Activated CD8-positive, alpha-beta T cell treated with anti-CD3 and anti-CD28 coated beads for 36 hours (primary cell): ENCODE results near the gene RARRES2. TPM values are rescaled to one million over a fixed set of nuclear protein-coding genes. Genes with fewer than 3 reads are reported as not detected.

Source experiments
- ATAC-seq: fragments of 200-7000 bp; cut with Tn5 transposase; one replicate; pipeline ENCODE4 v1.10.0; 2021; ENCODE audit warnings: mild to moderate bottlenecking, moderate library complexity
- CTCF ChIA-PET: fragments of 350-600 bp; sonication (Branson Sonifier 250); formaldehyde crosslinking; loops from one replicate; lab custom pipeline; 2021; ENCODE audit warnings: antibody characterized with exemption; lab: Charles Lee
- POLR2A ChIA-PET: fragments of 350-600 bp; sonication (Branson Sonifier 250); formaldehyde crosslinking; loops from one replicate; lab custom pipeline; 2021; ENCODE audit warnings: antibody characterized with exemption; lab: Charles Lee
- DNase-seq: peaks from one replicate; pipeline ENCODE4 v3.0.0-alpha.2; 2020
- H3K27ac Mint-ChIP-seq: one replicate; pipeline ENCODE4 v1.8.0; 2021; ENCODE audit warnings: mild to moderate bottlenecking, mixed read lengths
- H3K27me3 Mint-ChIP-seq: one replicate; pipeline ENCODE4 v1.8.0; 2021; ENCODE audit warnings: mixed read lengths
- H3K36me3 Mint-ChIP-seq: one replicate; pipeline ENCODE4 v1.8.0; 2021; ENCODE audit warnings: low read depth, mixed read lengths
- H3K4me1 Mint-ChIP-seq: one replicate; pipeline ENCODE4 v1.8.0; 2021; ENCODE audit warnings: low read depth, mixed read lengths
- H3K4me3 Mint-ChIP-seq: one replicate; pipeline ENCODE4 v1.8.0; 2021; ENCODE audit warnings: mild to moderate bottlenecking, moderate library complexity, mixed read lengths
- H3K9me3 Mint-ChIP-seq: one replicate; pipeline ENCODE4 v1.8.0; 2021; ENCODE audit warnings: mixed read lengths
- CTCF ChIP-seq: fragments of 200-600 bp; IDR thresholded peaks from one replicate; pipeline ENCODE4 v1.8.0; 2022; ENCODE audit warnings: antibody characterized with exemption, mild to moderate bottlenecking
- intact Hi-C: fragments of 100-400 bp; cut with micrococcal nuclease; formaldehyde crosslinking; loops from one replicate; pipeline ENCODE4 v1.10.0; 2022
- total RNA-seq, 2 experiments: library from RNA; stranded (reverse); gene quantifications; one replicate each; pipeline ENCODE4 v1.2.3, GENCODE V29; 2021

The RARRES2 gene
- total RNA-seq, 2 experiments from 2014 or later, result not detected

GRCh38 chr7:150357270-150357669 lies 15.8 kb upstream of the RARRES2 start:
- DNase-seq, result peak; percentile 93
- intact Hi-C loops, result loop anchor here (5.0 to 10.0 kb wide), 2 partner anchors 50 to 398 kb away; a partner anchor contains a TSS
- H3K27ac Mint-ChIP-seq, result peak overlapping the region; percentile 92
- H3K4me1 Mint-ChIP-seq, result peaks cover 42% of the 10 kb centered on the region
- no peaks in the 10 kb centered on the region for H3K9me3 Mint-ChIP-seq
- no peak for TF ChIP-seq CTCF
- CTCF ChIA-PET, result interaction anchor here (1.0 to 3.0 kb wide), 13 partner anchors 8 to 64 kb away, joined by 3 to 15 read pairs (median 5); partner anchors contain the start of gene REPIN1
- H3K27me3 Mint-ChIP-seq, result no peaks in the 10 kb centered on the region
- H3K4me3 Mint-ChIP-seq, result peak overlapping the region; percentile 64
- POLR2A ChIA-PET, result interaction anchor here (0.6 to 2.1 kb wide), 7 partner anchors 11 to 123 kb away, joined by 3 to 10 read pairs (median 4); partner anchors contain the start of genes ACTR3C, GIMAP8, LRRC61 and REPIN1
- ATAC-seq, result peak; percentile 79
- H3K36me3 Mint-ChIP-seq, result peaks cover 3% of the 10 kb centered on the region

DNA sequence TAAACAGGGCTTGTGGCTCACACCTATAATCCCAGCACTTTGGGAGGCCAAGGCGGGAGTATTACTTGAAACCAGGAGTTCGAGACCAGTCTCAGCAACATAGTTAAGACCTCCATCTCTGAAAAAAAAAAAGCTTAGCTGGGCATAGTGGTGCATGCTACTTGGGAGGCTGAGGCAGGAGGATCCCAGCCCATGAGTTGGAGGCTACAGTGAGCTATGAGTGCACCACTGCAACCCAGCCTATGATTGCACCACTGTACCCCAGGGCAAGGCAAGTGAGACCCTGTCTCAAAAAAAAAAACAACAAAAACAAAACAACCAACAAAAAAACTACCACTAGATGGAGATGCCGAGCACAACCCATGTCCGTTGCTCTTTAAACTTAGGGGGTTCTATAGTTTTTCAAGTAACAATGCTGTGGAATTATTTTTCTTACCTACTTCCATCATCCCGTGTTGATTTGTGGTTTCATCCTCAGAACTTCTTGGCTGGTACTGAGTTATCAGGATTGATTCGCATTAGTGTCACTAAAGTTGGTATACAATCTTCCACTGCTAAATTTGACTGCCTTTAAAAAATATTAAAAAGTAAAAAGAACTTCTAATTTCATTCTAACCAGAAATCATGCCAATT lies 15.0 kb upstream of the RARRES2 start:
- H3K4me1 Mint-ChIP-seq, result peaks cover 38% of the 10 kb centered on the region
- ChIA-PET CTCF (interaction anchor here (0.7 to 3.0 kb wide), 13 partner anchors 10 to 581 kb away, joined by 3 to 15 read pairs (median 6); a partner anchor contains a TSS), POLR2A (interaction anchor here (1.1 kb wide), 1 partner anchor 12 kb away, joined by 4 read pairs; the partner anchor contains the start of gene REPIN1)
- no peak overlapping the region for H3K27ac Mint-ChIP-seq
- ATAC-seq, result peak; percentile 17
- peak overlapping the region; percentile 2 for H3K4me3 Mint-ChIP-seq
- peaks cover 3% of the 10 kb centered on the region for H3K36me3 Mint-ChIP-seq
- H3K27me3 Mint-ChIP-seq, result no peaks in the 10 kb centered on the region
- peak; percentile 89 for TF ChIP-seq CTCF
- H3K9me3 Mint-ChIP-seq, result no peaks in the 10 kb centered on the region
- DNase-seq, result peak; percentile 38
- intact Hi-C loops, result loop anchor here (1.0 to 10.0 kb wide), 3 partner anchors 51 to 398 kb away; a partner anchor contains a TSS

DNA sequence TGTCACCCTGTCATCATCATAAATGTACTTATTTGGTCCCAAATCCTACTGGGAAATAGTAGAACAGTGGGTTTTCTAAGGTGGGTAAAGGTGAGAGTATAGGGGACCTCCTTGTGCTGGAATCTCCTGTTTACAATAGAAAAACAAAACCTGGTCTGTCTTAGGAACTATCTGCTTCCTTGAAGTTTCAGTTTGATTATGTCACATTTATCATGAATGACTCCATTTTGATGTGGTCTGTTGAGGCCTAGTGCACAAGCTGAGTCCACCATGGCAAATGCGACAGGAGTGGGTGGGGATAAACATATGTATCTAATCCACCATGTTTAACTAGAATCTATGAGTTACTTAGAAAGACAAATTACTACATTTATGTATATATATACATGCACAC lies 14.2 kb upstream of the RARRES2 start:
- no peak overlapping the region for H3K4me3 Mint-ChIP-seq
- POLR2A ChIA-PET, result interaction anchor here (0.9 kb wide), 1 partner anchor 49 kb away, joined by 3 read pairs; no protein-coding TSS in a partner anchor
- intact Hi-C loops, result loop anchor here (1.0 to 10.0 kb wide), 3 partner anchors 52 to 399 kb away; a partner anchor contains a TSS
- no peak for ATAC-seq
- no peaks in the 10 kb centered on the region for H3K27me3 Mint-ChIP-seq
- DNase-seq, result no peak
- H3K27ac Mint-ChIP-seq, result no peak overlapping the region
- H3K36me3 Mint-ChIP-seq, result peaks cover 3% of the 10 kb centered on the region
- no peak for TF ChIP-seq CTCF
- H3K9me3 Mint-ChIP-seq, result no peaks in the 10 kb centered on the region
- peaks cover 38% of the 10 kb centered on the region for H3K4me1 Mint-ChIP-seq
- CTCF ChIA-PET, result interaction anchor here (0.7 to 3.0 kb wide), 12 partner anchors 10 to 582 kb away, joined by 3 to 15 read pairs (median 4); a partner anchor contains a TSS

DNA sequence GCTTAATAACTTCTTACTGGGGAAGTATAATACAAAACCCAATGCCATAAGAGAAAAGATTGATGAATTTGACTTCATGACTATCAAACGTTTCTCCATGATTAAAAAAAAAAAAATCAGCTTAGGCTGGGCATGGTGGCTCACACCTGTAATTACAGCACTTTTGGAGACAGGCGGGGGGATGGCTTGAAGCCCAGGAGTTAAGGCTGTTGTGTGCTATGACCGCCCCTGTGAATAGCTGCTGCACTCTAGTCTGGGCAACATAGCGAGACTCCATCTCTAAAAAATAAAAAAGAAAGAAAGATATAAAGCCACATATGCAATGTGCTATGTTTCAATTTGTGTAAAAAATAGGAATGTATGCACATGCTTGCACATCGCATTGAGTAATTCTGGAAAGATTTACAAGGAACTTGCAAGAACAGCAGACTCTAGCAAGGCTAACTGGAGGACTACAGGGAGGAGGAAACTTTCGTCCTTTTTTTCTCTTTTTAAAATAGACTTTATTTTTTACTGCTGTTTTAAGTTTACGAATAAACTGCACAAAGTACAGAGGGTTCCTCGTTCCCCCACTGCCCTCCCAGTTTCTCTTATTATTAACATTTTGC lies 10.3 kb upstream of the RARRES2 start:
- intact Hi-C loops, result loop anchor here (10.0 kb wide), 1 partner anchor 403 kb away; no protein-coding TSS in a partner anchor
- H3K4me3 Mint-ChIP-seq, result no peak overlapping the region
- DNase-seq (no peak), ATAC-seq (no peak)
- POLR2A ChIA-PET, result no interaction called here
- H3K27ac Mint-ChIP-seq, result no peak overlapping the region
- peaks cover 5% of the 10 kb centered on the region for H3K4me1 Mint-ChIP-seq
- TF ChIP-seq CTCF, result no peak
- CTCF ChIA-PET, result no interaction called here
- H3K9me3 Mint-ChIP-seq, result no peaks in the 10 kb centered on the region
- H3K36me3 Mint-ChIP-seq, result no peaks in the 10 kb centered on the region
- H3K27me3 Mint-ChIP-seq, result no peaks in the 10 kb centered on the region
